22Rv1 (cell line): ENCODE results near the gene ZNF718.

Experiments used
- CTCF ChIP-seq: fragments of 450-650 bp; IDR thresholded peaks from 2 replicates; pipeline ENCODE4 v1.5.1; 2017; ENCODE audit warnings: mild to moderate bottlenecking
- ZFX ChIP-seq: fragments of 450-650 bp; IDR thresholded peaks from 2 replicates; pipeline ENCODE4 v1.6.1; 2017; ENCODE audit warnings: antibody characterized with exemption, borderline replicate concordance

- TF ChIP-seq CTCF (no peak), ZFX (no peak)
These were observed 16.6 kb upstream of the ZNF718 start for GRCh38 chr4:107444-108429.
